GM19395 (cell line): ENCODE measurements around the gene SPTBN1.

Source experiments
- ATAC-seq: cut with Tn5 transposase; IDR thresholded peaks from one replicate; pipeline ENCODE4 v1.9.1; 2021; ENCODE audit warnings: mild to moderate bottlenecking, moderate library complexity; ENCODE audit not compliant: unreplicated experiment

Gene SPTBN1

GRCh38 chr2:54570321-54570855 is 114.3 kb downstream of the SPTBN1 start:
- ATAC-seq = no peak

- peak; percentile 58 for ATAC-seq
These were observed 115.0 kb downstream of the SPTBN1 start for GRCh38 chr2:54570925-54571694.

- ATAC-seq = no peak
These were observed 116.1 kb downstream of the SPTBN1 start for GRCh38 chr2:54572262-54572635.

- ATAC-seq = no peak
These were observed 116.8 kb downstream of the SPTBN1 start for GRCh38 chr2:54572636-54573536.

GRCh38 chr2:54573537-54573919 is 117.4 kb downstream of the SPTBN1 start:
- ATAC-seq = no peak

GRCh38 chr2:54574107-54574859 is 118.2 kb downstream of the SPTBN1 start:
- ATAC-seq = peak; percentile 37

GRCh38 chr2:54574860-54575247 is 118.7 kb downstream of the SPTBN1 start:
- ATAC-seq = peak; percentile 0

- ATAC-seq = no peak
These were observed 119.3 kb downstream of the SPTBN1 start for GRCh38 chr2:54575379-54575888.

GRCh38 chr2:54577035-54577434 is 120.9 kb downstream of the SPTBN1 start:
- ATAC-seq = no peak

- no peak for ATAC-seq
These were observed 122.0 kb downstream of the SPTBN1 start for GRCh38 chr2:54577944-54578647.

GRCh38 chr2:54578648-54579045 is 122.5 kb downstream of the SPTBN1 start:
- no peak for ATAC-seq

- no peak for ATAC-seq
These were observed 123.0 kb downstream of the SPTBN1 start for GRCh38 chr2:54579061-54579681.

- ATAC-seq = peak; percentile 78
These were observed 123.8 kb downstream of the SPTBN1 start for GRCh38 chr2:54579682-54580620.

- ATAC-seq = no peak
These were observed 125.4 kb downstream of the SPTBN1 start for GRCh38 chr2:54581326-54582039.

- ATAC-seq = no peak
These were observed 126.9 kb downstream of the SPTBN1 start for GRCh38 chr2:54582987-54583386.

- no peak for ATAC-seq
These were observed 128.5 kb downstream of the SPTBN1 start for GRCh38 chr2:54584598-54584997.

GRCh38 chr2:54585136-54585733 is 129.1 kb downstream of the SPTBN1 start:
- no peak for ATAC-seq

GRCh38 chr2:54586062-54586461 is 129.9 kb downstream of the SPTBN1 start:
- no peak for ATAC-seq
